ENCODE data around the gene DDX59. TPM values are rescaled to one million over a fixed set of nuclear protein-coding genes. Genes with fewer than 3 reads are reported as not detected.

DDX59 gene
- polyA plus RNA-seq, 3 donors: 14.3 to 18.6 (median 14.9) TPM

DNA sequence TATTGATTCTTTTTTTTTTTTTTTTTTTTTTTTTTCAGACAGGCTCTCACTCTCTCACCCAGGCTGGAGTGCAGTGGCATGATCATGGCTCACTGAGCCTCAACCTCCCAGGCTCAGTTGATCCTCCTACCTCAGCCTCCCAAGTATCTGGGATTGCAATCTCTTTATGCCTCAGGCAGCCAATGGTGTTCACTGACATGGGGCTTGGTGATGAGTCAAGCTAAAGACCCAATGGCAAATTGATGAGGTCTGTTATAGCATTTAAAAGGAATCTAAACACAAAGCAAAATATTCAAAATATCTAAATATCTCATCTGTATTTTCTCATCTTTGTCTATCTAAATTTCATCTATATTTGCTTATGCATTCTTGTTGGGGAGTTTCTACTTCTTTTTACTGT lies 38.5 kb upstream of the DDX59 start:
- H2AFZ ChIP-seq (ENCODE audit: insufficient read depth, low read depth, low read length, poor library complexity, severe bottlenecking): no peak overlapping the region
- H3K4me1 ChIP-seq (ENCODE audit: control insufficient read depth in 1 of 2, insufficient read depth in 2 of 2, low read length in 2 of 2): no peaks in the 10 kb centered on the region
- no peak overlapping the region for H3K9ac ChIP-seq (ENCODE audit: insufficient read depth, low read length, poor library complexity, severe bottlenecking)
- H3K79me2 ChIP-seq (ENCODE audit: insufficient read depth, low read length): no peaks in the 10 kb centered on the region
- no peaks in the 10 kb centered on the region for H3K36me3 ChIP-seq (replicated peaks in 1 of 2; ENCODE audit: control insufficient read depth in 1 of 2, insufficient read depth in 2 of 2, low read length in 2 of 2)
- no peaks in the 10 kb centered on the region for H3K4me1 Mint-ChIP-seq
- no peak overlapping the region for H3K4me3 Mint-ChIP-seq
- no peaks in the 10 kb centered on the region for H3K36me3 Mint-ChIP-seq
- H3K9me3 ChIP-seq (replicated peaks in 1 of 2; ENCODE audit: control insufficient read depth in 1 of 2, insufficient read depth in 1 of 2, low read length in 2 of 2): no peaks in the 10 kb centered on the region
- intact Hi-C loops (cut with micrococcal nuclease): no loop called here
- no peaks in the 10 kb centered on the region for H3K27me3 ChIP-seq (ENCODE audit: control insufficient read depth in 2 of 2, insufficient read depth in 2 of 2, low read length in 2 of 2)
- DNase-seq: no peak
- H3K4me2 ChIP-seq (replicated peaks; ENCODE audit: extremely low read depth, low read length, poor library complexity, severe bottlenecking): no peak overlapping the region
- H3K9me3 Mint-ChIP-seq: no peaks in the 10 kb centered on the region
- H3K4me3 ChIP-seq (replicated peaks in 1 of 3; ENCODE audit: low read depth in 2 of 3, low read length in 3 of 3): no peak overlapping the region
- TF ChIP-seq, protein P1, sequence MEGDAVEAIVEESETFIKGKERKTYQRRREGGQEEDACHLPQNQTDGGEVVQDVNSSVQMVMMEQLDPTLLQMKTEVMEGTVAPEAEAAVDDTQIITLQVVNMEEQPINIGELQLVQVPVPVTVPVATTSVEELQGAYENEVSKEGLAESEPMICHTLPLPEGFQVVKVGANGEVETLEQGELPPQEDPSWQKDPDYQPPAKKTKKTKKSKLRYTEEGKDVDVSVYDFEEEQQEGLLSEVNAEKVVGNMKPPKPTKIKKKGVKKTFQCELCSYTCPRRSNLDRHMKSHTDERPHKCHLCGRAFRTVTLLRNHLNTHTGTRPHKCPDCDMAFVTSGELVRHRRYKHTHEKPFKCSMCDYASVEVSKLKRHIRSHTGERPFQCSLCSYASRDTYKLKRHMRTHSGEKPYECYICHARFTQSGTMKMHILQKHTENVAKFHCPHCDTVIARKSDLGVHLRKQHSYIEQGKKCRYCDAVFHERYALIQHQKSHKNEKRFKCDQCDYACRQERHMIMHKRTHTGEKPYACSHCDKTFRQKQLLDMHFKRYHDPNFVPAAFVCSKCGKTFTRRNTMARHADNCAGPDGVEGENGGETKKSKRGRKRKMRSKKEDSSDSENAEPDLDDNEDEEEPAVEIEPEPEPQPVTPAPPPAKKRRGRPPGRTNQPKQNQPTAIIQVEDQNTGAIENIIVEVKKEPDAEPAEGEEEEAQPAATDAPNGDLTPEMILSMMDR (IDR thresholded peaks at IDR 0.05): no peak
- H4K20me1 ChIP-seq (ENCODE audit: insufficient read depth, low read length): no peaks in the 10 kb centered on the region
- H3K27ac Mint-ChIP-seq: no peak overlapping the region
- H3K27ac ChIP-seq (ENCODE audit: low read depth in 1 of 2, low read length in 2 of 2): no peak overlapping the region
- peaks cover 0 to 2% (median 0%) of the 10 kb centered on the region in 3 donors for H3K27me3 Mint-ChIP-seq (ENCODE audit: low read depth in 3 of 3)

DNA sequence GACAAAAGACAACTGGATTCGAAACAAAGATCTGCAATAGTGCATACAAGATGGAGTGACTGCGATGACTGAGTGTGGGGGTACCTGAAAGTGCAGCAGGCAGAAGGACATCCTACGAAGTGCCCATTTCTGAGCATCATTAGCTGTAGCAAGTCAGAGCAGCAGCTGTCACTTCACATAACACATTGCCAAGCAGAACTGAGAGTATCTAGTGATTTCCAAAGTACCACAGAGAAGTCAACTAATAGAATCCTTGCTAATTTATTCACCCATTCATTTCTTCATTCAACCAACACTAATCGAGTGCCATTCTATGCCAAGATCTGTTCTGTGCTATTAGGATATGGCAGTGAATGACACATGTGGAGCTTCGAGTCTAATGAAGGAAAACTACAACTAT lies 37.4 kb upstream of the DDX59 start:
- H3K9ac ChIP-seq (ENCODE audit: insufficient read depth, low read length, poor library complexity, severe bottlenecking): no peak overlapping the region
- H2AFZ ChIP-seq (ENCODE audit: insufficient read depth, low read depth, low read length, poor library complexity, severe bottlenecking): no peak overlapping the region
- no peak overlapping the region for H3K27ac Mint-ChIP-seq
- H3K4me3 Mint-ChIP-seq: no peak overlapping the region
- H3K4me2 ChIP-seq (replicated peaks; ENCODE audit: extremely low read depth, low read length, poor library complexity, severe bottlenecking): no peak overlapping the region
- TF ChIP-seq, protein P1 (IDR thresholded peaks at IDR 0.05): no peak
- H3K4me1 Mint-ChIP-seq: no peaks in the 10 kb centered on the region
- H3K27me3 Mint-ChIP-seq (ENCODE audit: low read depth in 3 of 3): peaks cover 0 to 2% (median 0%) of the 10 kb centered on the region in 3 donors
- no peak overlapping the region for H3K27ac ChIP-seq (ENCODE audit: low read depth in 1 of 2, low read length in 2 of 2)
- WGBS (ENCODE audit: insufficient coverage): 96% methylated on average over 3 of the region's 5 CpGs
- H3K4me3 ChIP-seq (replicated peaks in 1 of 3; ENCODE audit: low read depth in 2 of 3, low read length in 3 of 3): no peak overlapping the region
- no peak for DNase-seq
- intact Hi-C loops (cut with micrococcal nuclease): no loop called here
- H3K27me3 ChIP-seq (ENCODE audit: control insufficient read depth in 2 of 2, insufficient read depth in 2 of 2, low read length in 2 of 2): no peaks in the 10 kb centered on the region
- H3K36me3 ChIP-seq (replicated peaks in 1 of 2; ENCODE audit: control insufficient read depth in 1 of 2, insufficient read depth in 2 of 2, low read length in 2 of 2): no peaks in the 10 kb centered on the region
- H3K9me3 Mint-ChIP-seq: no peaks in the 10 kb centered on the region
- no peaks in the 10 kb centered on the region for H3K36me3 Mint-ChIP-seq
- H3K4me1 ChIP-seq (ENCODE audit: control insufficient read depth in 1 of 2, insufficient read depth in 2 of 2, low read length in 2 of 2): no peaks in the 10 kb centered on the region
- H3K9me3 ChIP-seq (replicated peaks in 1 of 2; ENCODE audit: control insufficient read depth in 1 of 2, insufficient read depth in 1 of 2, low read length in 2 of 2): no peaks in the 10 kb centered on the region
- no peaks in the 10 kb centered on the region for H3K79me2 ChIP-seq (ENCODE audit: insufficient read depth, low read length)
- H4K20me1 ChIP-seq (ENCODE audit: insufficient read depth, low read length): no peaks in the 10 kb centered on the region
